ENCODE measurements around the gene UNCX.
"Not testable (repeated sequence)": the region's sequence is repeated elsewhere in the genome, so short reads cannot be mapped to it uniquely, and the experiment has no call there.

UNCX gene

DNA sequence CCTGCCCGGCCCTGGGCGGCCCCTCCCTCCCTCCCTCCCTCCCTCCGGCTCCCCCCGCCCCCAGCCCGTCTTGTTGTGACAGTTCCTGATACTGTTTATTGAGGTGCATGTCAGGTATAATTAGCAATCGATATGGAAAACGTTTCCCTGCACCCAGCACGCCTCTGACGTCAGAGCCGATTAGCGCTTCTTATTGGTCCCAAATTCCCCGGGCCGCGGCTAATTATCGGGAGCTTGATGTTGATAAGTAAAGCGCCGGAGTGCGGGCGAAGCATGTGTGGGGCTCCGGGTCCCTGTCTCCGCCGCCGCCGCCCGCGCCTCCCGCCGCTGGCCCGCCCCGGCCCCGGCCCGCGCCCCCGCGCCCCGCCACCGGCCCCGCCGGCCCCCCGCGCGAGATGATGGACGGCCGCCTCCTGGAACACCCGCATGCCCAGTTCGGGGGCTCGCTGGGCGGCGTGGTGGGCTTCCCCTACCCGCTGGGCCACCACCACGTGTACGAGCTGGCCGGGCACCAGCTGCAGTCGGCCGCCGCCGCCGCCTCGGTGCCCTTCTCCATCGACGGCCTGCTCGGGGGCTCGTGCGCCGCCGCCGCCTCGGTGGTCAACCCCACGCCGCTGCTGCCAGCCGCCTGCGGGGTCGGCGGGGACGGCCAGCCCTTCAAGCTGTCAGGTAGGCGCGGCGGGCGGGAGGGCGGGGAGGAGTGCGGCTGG lies at the start of gene UNCX:
TSS of gene UNCX (plus strand) at position 250 of the 710 bp plus-strand sequence. CDS start at position 396, 146 bp downstream.
- TF ChIP-seq ZNF274 (IDR thresholded peaks at IDR 0.05; ENCODE audit: low read depth, low read length): no peak
- no peak within 1 kb of the TSS for H3K4me3 ChIP-seq (ENCODE audit: low read length)

DNA sequence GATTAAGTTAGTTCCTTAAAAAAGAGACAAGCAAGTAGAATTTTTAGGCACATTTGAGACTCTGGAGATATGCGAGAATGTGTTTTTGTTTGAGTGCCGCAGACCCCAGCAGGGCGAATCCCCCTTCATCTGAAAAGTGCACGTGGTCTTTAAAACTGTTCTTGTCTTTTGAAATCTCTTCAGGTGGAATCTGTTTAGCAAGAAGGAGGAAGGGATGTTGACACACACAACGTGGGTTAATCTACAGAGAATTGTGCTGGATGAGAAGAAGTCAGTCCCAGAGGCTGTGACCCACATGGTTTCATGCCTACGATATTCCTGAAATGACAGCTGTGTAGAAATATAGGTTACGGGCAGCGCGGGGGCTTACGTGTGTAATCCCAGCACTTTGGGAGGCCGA lies 45.5 kb upstream of the UNCX start:
- TF ChIP-seq ZNF274 (IDR thresholded peaks at IDR 0.05; ENCODE audit: low read depth, low read length): no peak
- H3K4me3 ChIP-seq (ENCODE audit: low read length): no peak overlapping the region

DNA sequence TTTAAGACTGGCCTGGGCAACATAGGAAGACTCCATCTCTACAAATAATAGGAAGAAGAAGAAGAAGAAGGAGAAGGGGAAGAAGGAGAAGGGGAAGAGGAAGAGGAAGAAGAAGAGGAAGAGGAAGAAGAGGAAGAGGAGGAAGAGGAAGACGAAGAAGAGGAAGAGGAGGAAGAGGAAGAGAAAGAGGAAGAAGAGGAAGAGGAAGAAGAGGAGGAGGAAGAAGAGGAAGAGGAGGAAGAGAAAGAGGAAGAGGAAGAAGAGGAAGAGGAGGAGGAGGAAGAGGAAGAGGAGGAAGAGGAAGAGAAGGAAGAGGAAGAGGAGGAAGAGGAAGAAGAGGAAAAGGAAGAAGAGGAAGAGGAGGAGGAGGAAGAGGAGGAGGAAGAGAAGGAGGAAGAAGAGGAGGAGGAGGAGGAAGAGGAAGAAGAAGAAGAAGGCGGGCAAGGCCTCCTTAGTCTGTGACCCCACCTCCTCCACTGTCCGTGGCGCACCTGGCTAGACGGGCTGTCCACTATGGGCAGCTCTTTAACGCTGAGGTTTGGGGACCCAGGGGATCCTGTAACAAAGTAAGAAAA lies 43.9 kb upstream of the UNCX start:
- H3K4me3 ChIP-seq (ENCODE audit: low read length): no peak overlapping the region
- no peak for TF ChIP-seq ZNF274 (IDR thresholded peaks at IDR 0.05; ENCODE audit: low read depth, low read length)

DNA sequence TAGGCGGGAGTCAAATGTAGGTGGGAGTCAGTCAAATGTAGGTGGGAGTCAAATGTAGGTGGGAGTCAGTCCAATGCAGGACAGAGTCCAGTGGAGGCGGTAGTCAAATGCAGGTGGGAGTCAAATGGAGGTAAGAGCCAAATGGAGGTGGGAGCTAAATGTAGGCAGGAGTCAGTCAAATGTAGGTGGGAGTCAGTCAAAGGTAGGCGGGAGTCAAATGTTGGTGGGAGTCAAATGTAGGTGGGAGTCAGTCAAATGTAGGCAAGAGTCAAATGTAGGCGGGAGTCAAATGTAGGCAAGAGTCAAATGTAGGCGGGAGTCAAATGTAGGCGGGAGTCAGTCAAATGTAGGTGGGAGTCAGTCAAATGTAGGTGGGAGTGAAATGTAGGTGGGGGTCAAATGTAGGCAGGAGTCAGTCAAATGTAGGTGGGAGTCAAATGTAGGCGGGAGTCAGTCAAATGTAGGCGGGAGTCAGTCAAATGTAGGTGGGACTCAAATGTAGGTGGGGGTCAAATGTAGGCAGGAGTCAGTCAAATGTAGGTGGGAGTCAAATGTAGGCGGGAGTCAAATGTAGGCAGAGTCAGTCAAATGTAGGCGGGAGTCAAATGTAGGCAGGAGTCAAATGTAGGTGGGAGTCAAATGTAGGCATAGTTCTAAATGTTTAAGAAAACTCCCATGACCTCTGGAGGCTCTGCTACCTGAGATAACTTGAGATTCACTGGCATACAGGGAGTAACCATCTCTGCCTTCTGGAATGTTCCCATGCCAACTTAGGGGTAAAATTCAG lies 42.5 kb upstream of the UNCX start:
- no peak overlapping the region for H3K4me3 ChIP-seq (ENCODE audit: low read length)
- no peak for TF ChIP-seq ZNF274 (IDR thresholded peaks at IDR 0.05; ENCODE audit: low read depth, low read length)

DNA sequence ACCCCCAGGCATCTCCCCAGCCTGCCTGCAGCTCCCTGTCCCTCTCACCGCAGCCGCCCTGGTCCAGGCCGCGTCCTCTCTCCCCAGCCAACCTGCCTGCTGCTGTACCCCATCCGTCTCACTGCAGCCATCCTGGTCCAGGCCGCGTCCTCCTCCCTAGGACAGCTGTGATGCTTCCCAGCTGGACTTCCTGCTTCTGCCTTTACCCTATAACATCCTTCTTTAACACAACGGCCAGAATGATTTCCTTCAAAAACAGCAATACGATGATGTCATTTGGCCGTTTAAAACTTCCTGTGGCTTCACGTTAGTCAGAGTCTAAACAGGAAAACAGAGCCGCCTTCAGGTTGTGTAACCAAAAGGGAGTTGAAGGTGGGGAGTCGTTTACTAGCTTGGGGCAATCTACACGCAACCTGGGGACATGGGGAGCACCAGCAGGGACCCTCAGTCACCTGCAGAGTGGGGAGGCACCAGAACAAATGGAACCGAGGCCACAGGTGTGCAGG lies 40.4 kb upstream of the UNCX start:
- no peak overlapping the region for H3K4me3 ChIP-seq (ENCODE audit: low read length)

DNA sequence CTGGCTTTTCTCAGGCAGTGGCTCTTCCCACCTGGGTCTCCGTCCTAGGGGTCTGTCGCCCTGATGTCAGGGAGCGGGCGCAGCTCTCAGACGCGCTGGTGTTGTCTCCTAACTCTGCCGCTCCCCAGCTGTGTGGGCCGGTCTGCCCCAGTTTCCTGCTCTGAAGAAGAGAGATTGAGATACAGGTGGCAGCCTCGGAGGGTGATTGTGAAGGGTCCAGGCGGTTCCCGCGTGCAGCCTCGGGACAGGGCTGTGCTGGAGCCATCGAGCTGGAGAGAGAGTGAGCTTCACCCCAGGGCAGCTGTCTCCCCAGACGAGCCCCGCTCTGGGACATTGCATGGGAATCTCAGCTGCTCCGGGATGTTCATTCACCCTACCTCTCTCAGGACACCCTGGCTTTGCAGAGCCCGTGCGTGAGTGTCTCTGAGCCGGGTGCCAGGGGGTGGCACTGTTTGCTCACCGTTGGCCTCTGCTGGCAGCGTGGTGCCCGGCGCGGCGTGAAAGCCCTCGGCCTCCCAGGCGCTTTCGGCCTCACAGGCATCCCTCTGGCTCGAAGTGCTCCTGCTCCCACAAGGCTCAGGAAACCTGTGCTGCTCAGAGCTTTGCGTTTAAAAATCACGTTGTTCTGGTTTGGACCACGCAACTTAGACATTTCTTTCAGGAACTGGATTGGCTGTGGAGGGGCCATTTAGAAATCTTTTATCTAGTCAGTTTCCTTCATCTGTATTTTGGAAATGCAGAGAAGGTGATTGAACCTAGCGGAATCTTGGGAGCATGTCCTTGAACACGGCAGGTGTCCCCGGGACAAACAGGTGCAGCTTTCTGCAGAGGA lies 38.9 kb upstream of the UNCX start:
- no peak overlapping the region for H3K4me3 ChIP-seq (ENCODE audit: low read length)
- TF ChIP-seq ZNF274 (IDR thresholded peaks at IDR 0.05; ENCODE audit: low read depth, low read length): no peak

More for the DNA sequence above, 40.4 kb upstream of the UNCX start:
- no peak for TF ChIP-seq ZNF274 (IDR thresholded peaks at IDR 0.05; ENCODE audit: low read depth, low read length)

DNA sequence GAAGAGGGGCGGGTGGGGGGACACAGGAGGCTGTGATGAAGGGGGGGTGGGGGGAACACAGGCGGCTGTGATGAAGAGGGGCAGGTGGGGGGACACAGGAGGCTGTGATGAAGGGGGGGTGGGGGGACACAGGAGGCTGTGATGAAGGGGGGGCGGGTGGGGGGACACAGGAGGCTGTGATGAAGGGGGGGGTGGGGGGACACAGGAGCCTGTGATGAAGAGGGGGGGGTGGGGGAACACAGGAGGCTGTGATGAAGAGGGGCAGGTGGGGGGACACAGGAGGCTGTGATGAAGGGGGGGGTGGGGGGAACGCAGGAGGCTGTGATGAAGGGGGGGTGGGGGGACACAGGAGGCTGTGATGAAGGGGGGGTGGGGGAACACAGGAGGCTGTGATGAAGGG lies 36.2 kb upstream of the UNCX start:
- H3K4me3 ChIP-seq (ENCODE audit: low read length): not testable (repeated sequence)

DNA sequence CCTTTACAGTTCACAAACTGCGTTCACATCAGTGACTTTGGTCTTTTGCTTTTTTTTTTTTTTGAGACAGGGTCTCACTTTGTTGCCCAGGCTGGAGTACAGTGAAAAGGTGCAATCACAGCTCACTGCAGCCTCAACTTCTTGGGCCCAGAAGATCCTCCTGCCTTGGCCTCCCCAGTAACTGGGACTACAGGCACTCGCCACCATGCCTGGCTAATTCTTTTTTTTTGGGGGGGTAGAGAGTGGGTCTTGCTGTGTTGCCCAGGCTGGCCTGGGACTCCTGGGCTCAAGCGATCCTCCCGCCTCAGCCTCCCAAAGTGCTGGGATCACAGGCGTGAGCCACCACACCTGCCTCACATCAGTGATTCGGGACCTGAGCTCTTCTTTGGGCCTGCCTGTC lies 35.7 kb upstream of the UNCX start:
- no peak for TF ChIP-seq ZNF274 (IDR thresholded peaks at IDR 0.05; ENCODE audit: low read depth, low read length)
- H3K4me3 ChIP-seq (ENCODE audit: low read length): no peak overlapping the region

DNA sequence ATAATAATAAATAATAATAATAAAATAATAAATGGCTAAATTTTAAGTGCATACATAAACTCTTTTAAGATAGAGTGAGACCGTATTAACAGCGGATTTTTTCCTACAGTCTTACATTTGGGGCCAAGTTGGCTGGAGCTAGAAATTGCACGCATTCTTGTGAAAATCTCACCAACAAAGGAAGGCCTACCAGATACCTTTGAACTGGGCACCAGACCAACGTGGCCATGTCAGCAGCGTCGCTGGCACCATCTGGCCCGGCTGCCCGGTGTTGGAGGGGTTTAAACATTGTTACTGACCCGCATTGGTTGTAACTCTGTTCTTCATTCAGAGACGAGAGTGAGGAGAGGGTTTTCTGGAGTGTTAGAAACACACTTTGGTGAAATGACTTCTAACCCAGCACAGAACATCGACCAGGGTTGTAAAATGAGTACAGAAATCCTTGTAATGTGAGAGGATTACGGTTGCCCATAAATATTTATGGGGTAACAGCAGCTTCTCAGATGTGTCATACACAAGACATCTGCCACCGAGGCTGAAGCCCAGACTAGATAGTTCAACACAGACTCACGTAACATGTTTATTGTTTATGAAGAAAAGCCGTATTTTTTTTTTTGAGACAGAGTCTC lies 34.6 kb upstream of the UNCX start:
- no peak for TF ChIP-seq ZNF274 (IDR thresholded peaks at IDR 0.05; ENCODE audit: low read depth, low read length)
- H3K4me3 ChIP-seq (ENCODE audit: low read length): no peak overlapping the region

DNA sequence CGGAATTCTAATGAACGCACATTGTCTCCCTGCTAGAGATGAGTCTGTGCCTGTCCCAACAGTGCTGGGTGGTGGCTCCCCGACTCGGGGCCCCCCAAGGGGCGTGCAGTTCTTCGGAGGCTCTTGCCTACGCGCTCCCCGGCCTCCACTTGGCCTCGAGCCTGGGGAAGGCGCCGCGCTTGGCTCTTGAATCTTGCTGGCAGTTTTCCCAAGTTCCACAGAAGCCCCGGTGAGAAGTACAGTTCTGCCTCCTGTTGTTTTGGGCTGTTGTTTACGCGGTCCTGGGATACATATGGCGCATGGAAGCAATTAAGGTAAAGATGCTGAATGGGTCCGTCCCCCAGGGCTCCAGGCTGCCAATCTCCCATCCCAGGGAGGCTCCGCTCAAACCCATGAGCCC lies 32.6 kb upstream of the UNCX start:
- H3K4me3 ChIP-seq (ENCODE audit: low read length): no peak overlapping the region
- TF ChIP-seq ZNF274 (IDR thresholded peaks at IDR 0.05; ENCODE audit: low read depth, low read length): no peak

DNA sequence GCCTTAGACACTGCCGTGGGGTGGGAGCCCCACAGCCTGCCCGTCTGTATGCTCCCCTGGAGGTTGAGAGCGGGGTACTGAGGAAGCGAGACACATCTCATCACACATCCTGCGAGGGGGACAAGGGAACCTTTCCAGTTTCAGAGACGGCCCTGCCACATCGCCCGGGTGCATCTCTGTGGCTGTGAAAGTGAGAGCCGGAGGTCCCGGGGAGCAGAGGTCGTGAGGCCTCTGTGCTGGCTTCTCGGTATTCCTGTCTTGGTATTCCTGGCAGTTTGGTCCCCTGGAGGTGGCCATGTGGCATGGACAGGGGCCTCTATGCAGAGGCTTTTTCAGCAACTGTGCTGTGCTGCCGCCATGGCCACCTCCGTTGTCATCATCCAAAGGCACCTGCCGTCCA lies 30.8 kb upstream of the UNCX start:
- TF ChIP-seq ZNF274 (IDR thresholded peaks at IDR 0.05; ENCODE audit: low read depth, low read length): no peak
- H3K4me3 ChIP-seq (ENCODE audit: low read length): no peak overlapping the region

DNA sequence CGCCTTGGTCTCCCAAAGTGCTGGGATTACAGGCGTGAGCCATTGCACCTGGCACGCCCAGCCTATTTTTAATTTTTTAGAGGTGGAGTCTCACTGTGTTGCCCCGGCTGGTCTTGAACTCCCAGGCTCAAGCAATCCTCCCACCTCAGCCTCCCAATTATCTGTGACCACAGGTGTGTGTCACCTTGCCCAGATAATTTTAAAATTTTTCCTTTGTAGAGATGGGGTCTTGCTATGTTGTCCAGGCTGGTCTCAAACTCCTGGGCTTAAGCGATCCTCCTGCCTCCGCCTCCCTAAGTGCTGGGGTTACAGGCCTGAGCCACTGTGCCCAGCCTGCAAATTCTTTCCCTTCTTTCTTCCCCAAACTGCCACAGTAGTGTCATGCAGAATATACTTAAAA lies 29.8 kb upstream of the UNCX start:
- not testable (repeated sequence) for H3K4me3 ChIP-seq (ENCODE audit: low read length)

DNA sequence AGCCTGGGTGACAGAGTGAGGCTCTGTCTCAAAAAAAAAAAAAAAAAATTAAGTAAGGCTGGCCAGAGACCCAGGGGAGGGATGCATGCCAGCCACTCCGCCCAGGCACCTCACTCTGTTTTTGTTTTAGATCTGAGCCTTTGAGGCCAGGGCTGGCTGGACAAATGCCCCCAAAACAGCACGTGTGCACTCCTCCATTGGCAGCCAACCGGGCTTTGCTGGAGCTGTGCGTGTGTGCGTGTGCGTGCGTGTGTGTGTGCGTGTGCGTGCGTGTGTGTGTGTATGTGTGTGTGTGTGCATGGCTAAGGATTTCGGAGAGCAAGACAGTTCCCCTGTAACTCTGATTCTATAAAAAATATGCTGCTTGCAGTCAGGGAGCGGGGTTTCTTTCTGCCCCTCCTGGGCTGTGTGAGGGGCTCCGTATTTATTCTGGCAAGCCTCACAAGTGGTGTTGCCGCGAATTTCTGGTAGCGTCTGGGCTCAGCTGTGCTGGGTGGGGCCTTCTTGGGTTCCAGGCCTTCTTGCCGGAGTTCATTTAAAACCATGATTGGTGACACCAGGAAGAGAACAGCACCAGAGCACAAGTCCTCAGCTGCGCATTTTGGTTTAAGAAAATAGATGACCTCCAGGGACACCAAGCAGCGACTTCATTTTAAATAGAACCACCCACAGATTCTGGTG lies 28.1 kb upstream of the UNCX start:
- no peak for TF ChIP-seq ZNF274 (IDR thresholded peaks at IDR 0.05; ENCODE audit: low read depth, low read length)
- H3K4me3 ChIP-seq (ENCODE audit: low read length): no peak overlapping the region

DNA sequence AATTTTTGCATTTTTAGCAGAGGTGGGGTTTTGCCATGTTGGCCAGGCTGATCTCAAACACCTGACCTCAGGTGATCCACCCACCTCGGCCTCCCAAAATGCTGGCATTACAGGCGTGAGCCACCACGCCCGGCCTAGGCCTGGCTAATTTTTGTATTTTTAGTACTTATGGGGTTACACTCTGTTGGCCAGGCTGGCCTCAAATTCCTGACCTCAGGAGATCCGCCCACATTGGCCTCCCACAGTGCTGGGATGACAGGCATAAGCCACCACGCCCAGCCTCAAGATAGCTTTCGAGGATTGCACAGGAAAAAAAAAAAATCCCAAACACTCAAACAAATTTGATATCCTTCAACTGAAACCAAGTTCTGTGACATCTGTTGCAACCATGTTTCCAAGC lies 26.9 kb upstream of the UNCX start:
- H3K4me3 ChIP-seq (ENCODE audit: low read length): not testable (repeated sequence)

Data from GM08714 (cell line).